ENCODE results near the gene PRPF6. TPM values are rescaled to one million over a fixed set of nuclear protein-coding genes. Genes with fewer than 3 reads are reported as not detected.

The PRPF6 gene
- total RNA-seq, 4 donors from 2014 or later: 44.3 to 80.3 (median 57.2) TPM

DNA sequence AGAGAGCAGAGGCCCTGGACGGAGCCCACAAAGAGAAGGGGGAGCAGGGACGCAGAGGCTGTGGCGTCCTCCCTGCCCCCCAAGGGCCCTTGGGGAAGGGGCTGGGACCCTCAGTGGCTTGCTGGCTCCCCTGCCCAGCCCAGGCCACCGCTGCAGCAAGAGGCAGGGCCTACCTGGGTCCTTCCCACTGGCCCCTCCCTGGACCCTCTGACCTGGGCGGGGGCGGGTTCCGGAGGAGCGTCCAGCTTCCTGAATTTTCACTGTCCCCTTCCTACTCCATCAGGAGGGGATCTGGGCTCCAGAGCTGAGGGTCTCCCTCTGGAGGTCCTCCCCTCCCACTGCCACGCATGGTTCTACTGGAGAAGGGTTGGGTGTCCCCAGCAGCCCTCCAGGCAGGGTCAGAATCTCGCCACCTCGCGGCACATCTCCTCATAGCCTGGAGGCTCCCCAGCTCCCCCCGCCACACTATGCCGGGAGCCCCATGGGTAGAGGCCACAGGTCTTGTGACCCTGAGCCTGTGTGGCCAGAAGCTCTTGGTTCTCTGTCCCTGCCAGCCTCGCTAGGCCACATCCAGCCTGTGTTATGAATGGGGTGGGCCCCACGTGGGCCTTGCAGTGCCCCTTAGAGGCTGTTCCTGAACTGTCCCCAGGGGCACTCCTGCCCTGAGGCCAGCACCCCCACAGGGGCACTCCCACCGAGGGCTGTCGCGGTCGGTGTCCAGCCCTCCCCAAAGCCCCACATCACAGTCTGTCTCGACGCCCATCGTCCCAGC lies 69.5 kb downstream of the PRPF6 start:
- TF ChIP-seq, protein P1, sequence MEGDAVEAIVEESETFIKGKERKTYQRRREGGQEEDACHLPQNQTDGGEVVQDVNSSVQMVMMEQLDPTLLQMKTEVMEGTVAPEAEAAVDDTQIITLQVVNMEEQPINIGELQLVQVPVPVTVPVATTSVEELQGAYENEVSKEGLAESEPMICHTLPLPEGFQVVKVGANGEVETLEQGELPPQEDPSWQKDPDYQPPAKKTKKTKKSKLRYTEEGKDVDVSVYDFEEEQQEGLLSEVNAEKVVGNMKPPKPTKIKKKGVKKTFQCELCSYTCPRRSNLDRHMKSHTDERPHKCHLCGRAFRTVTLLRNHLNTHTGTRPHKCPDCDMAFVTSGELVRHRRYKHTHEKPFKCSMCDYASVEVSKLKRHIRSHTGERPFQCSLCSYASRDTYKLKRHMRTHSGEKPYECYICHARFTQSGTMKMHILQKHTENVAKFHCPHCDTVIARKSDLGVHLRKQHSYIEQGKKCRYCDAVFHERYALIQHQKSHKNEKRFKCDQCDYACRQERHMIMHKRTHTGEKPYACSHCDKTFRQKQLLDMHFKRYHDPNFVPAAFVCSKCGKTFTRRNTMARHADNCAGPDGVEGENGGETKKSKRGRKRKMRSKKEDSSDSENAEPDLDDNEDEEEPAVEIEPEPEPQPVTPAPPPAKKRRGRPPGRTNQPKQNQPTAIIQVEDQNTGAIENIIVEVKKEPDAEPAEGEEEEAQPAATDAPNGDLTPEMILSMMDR (IDR thresholded peaks at IDR 0.05; ENCODE audit: low read depth): no peak

DNA sequence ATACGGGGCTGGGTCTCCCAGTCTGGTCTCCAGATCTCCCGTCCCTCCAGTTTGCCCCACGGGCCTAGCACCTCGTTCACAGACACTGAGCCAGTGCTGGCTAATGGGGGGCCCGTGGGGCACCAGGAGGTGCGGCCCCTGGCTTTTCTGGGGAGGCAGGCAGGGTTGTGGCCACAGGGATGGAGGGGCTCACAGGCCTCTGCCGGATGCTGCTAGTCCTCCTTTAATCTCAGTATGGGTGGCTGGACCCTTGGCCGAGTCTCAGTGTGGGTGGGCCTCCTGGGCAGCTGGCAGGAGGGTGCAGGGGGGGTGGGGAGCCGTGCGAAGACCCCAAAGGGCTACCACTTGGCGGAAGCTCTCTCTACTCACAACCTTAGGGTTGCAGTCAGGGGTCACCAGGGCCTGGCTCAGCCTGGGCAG lies 70.1 kb downstream of the PRPF6 start:
- TF ChIP-seq, protein P1 (IDR thresholded peaks at IDR 0.05; ENCODE audit: low read depth): no peak

DNA sequence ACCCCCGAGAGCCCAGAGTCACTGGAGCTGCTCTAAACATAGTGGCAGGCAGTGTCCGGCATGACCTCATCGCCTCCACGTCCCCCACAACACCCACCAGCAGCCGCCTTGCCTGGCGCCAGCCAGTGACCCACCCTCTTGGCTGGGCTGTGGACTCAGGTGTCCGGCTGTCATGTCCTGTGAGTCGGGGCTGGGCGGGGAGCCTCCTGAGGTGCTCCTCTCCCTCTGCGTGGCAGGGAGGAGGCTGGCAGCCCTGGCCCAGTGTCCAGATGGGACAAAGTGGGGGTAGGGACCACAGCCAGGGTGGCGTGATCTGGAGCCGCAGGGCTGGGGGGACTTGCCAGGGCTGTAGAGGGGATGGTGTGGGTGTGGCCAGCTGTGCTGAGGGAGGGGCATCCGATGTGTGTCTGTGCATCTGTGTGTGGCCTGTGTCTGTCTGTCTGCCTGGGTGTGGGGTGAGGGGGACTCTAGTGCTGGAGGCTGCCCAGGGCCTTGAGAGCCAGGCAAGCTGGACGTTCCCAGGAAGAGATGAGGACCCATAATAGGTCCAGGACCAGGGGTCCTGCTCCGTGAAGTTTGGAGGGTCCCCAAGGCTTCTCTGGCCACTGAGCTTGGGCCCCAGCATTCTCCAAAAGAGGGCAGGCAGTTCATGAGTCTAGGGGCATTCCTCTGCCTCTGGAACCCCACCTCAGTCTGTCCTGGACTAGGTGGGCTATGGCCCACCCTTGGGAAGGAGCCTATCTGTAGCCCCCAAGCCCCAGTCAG lies 70.8 kb downstream of the PRPF6 start:
- TF ChIP-seq, protein P1 (IDR thresholded peaks at IDR 0.05; ENCODE audit: low read depth): no peak

DNA sequence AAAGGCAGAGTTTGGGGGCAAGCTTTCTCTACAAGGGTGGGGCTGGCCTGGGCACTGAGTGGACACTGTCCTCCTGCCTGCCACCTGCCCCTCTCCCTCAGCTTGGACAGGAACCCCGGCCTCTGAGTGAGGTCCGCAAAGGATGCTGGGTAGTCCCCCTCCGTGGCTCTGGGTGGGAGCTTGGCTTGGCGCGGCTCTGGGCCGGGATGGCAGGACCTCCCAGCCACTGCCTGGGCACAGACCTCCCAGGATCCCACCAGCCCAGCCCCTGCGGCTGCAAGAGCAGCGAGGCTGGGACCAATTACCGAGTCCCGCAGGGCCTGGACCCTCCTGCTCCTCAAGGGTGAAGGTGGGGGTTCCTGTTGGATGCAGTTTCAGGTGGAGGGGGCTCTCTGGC lies 71.4 kb downstream of the PRPF6 start:
- TF ChIP-seq, protein P1 (IDR thresholded peaks at IDR 0.05; ENCODE audit: low read depth): no peak

DNA sequence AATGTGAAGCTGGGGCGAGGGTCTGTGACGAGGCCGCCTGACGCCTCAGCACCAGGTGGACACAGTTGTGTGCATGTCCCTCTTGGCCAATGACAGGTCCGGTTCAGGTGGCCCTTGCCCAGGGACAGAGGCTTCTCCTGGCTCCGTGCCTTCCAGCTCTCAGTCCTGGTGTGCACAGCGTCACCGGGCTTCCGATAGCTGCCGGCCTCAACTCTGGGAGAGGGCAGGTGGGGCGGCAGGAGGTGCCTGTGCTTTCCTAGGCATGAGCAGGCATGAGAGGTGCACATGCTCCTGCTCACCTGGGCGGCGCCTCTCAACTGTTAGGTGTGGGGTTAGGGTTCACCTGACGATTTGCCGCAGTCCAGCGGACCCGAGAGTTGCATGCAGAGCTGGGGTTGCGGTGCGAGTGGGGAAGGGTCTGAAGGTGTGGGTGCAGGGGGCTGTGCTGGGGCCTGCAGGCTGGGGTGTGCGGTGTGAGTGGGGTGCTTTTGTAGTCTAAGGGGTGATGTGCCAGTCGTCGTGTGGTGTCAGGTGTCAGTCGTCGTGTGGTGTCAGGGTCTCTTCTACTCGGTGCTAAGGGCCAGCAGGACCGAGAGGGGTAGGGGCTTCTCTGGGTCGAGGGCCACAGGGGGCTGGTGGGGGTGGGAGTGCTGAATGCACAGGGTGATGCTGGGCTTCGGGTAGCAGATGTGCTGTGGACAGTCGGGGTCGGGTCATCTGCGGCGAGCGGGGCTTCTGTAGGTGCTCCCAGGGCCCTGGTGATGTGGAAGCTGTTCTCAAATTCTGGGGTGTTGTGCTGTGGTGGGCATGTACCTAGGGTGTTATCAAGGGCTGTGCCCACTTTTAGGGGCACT lies 72.3 kb downstream of the PRPF6 start:
- TF ChIP-seq, protein P1 (IDR thresholded peaks at IDR 0.05; ENCODE audit: low read depth): no peak

DNA sequence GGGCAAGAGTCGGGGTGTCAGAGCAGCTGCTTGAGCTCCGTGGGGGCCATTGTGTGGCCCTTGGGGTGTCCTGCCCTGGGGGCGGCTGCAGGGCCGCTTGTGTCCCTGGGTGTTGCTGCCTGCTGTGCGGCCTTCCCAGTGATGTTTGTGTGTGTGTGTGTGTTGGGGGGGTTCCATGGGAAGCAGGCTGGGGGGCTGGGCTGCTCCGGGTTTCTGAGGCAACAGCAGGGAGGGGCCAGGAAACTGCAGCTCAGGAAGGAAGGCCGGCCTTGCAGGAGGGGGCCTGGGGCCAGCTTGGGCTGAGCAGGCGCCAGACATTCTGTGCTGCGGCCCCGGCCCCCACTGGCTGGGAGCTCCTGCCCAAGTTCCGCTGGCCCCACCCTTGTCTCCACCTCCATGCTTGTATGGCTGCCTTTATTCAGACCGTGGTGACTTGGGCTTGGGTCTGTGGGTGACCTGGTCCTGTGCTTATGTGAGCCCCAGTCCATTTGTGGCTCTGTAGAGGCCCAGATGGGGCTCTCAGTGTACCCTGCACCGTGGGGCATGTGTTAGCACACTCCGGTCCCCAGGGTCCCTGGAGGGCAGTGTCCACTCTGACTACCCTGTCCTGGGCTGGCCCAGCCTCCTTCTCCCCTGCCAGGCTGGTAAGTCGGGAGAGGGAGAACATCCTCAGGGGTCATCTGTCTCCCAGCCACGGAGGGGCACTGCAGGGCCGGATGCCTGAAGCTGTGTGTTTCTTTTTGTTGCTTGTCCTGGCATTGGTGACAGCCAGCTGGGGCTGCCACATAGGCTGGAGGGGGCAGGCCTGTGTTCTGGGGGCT lies 73.1 kb downstream of the PRPF6 start:
- TF ChIP-seq, protein P1 (IDR thresholded peaks at IDR 0.05; ENCODE audit: low read depth): no peak
